ENCODE measurements around the gene PLSCR3.

The PLSCR3 gene

GRCh38 chr17:7394452-7395191 is at the start of gene PLSCR3:
TSS of gene PLSCR3 (minus strand) at chr17:7394525. CDS start at chr17:7394110, 415 bp downstream.
- H3K4me3 ChIP-seq (ENCODE audit: control insufficient read depth, low read depth, low read length): peak within 1 kb of the TSS; percentile 82
- TF ChIP-seq CTCF (conservative IDR thresholded peaks at IDR 0.05; ENCODE audit: control insufficient read depth, insufficient read depth, low read depth, low read length): peak; percentile 32
- peak; percentile 80 for DNase-seq (ENCODE audit: low read depth)

GRCh38 chr17:7443499-7444485 is 49.5 kb upstream of the PLSCR3 start:
- TF ChIP-seq CTCF (conservative IDR thresholded peaks at IDR 0.05; ENCODE audit: control insufficient read depth, insufficient read depth, low read depth, low read length): no peak

GRCh38 chr17:7442142-7442541 is 47.8 kb upstream of the PLSCR3 start:
- TF ChIP-seq CTCF (conservative IDR thresholded peaks at IDR 0.05; ENCODE audit: control insufficient read depth, insufficient read depth, low read depth, low read length): no peak
- DNase-seq (ENCODE audit: low read depth): no peak
- H3K4me3 ChIP-seq (ENCODE audit: control insufficient read depth, low read depth, low read length): no peak overlapping the region

More at GRCh38 chr17:7443499-7444485, 49.5 kb upstream of the PLSCR3 start:
- DNase-seq (ENCODE audit: low read depth): peak; percentile 80
- H3K4me3 ChIP-seq (ENCODE audit: control insufficient read depth, low read depth, low read length): no peak overlapping the region

- no peak for TF ChIP-seq CTCF (conservative IDR thresholded peaks at IDR 0.05; ENCODE audit: control insufficient read depth, insufficient read depth, low read depth, low read length)
- H3K4me3 ChIP-seq (ENCODE audit: control insufficient read depth, low read depth, low read length): no peak overlapping the region
- DNase-seq (ENCODE audit: low read depth): no peak
Measured at GRCh38 chr17:7441266-7441665, 46.9 kb upstream of the PLSCR3 start.

- peak; percentile 5 for TF ChIP-seq CTCF (conservative IDR thresholded peaks at IDR 0.05; ENCODE audit: control insufficient read depth, insufficient read depth, low read depth, low read length)
- DNase-seq (ENCODE audit: low read depth): peak; percentile 41
- H3K4me3 ChIP-seq (ENCODE audit: control insufficient read depth, low read depth, low read length): no peak overlapping the region
Measured at GRCh38 chr17:7440834-7441195, 46.5 kb upstream of the PLSCR3 start.

- no peak for DNase-seq (ENCODE audit: low read depth)
- peak overlapping the region; percentile 13 for H3K4me3 ChIP-seq (ENCODE audit: control insufficient read depth, low read depth, low read length)
- no peak for TF ChIP-seq CTCF (conservative IDR thresholded peaks at IDR 0.05; ENCODE audit: control insufficient read depth, insufficient read depth, low read depth, low read length)
Measured at GRCh38 chr17:7440113-7440833, 45.9 kb upstream of the PLSCR3 start.
